Renal pelvis (tissue), 3 donors: Measurements from ENCODE around the gene GPRC5C. TPM values are rescaled to one million over a fixed set of nuclear protein-coding genes. Genes with fewer than 3 reads are reported as not detected.

ENCODE experiments used
- polyA plus RNA-seq, 3 donors: library from polyadenylated mRNA; unstranded; fragments of 120-200 nt; gene quantifications; one replicate each; pipeline ENCODE4 v1.2.1, GENCODE V29; 2013; ENCODE audit not compliant: insufficient read length in 3 of 3

GPRC5C gene
- polyA plus RNA-seq, 3 donors: 133 to 151 (median 134) TPM

Other genes starting within 250 kb of the GPRC5C start
- 1,000 to 10,000 TPM; 1,034 to 1,275 (median 1,105) TPM for gene RPL38, start 228.4 kb upstream of the GPRC5C start, polyA plus RNA-seq
- gene TTYH2, start 218.5 kb upstream of the GPRC5C start, polyA plus RNA-seq: 10 to 100 TPM; 16.7 to 17.7 (median 17.5) TPM
- under 1 TPM; 0.14 to 0.40 (median 0.37) TPM for gene DNAI2, start 157.9 kb upstream of the GPRC5C start, polyA plus RNA-seq
- under 1 TPM; 0.22 to 0.96 (median 0.50) TPM for gene KIF19, start 105.9 kb upstream of the GPRC5C start, polyA plus RNA-seq
- under 1 TPM; 0.16 to 0.47 (median 0.46) TPM for gene BTBD17, start 70.2 kb upstream of the GPRC5C start, polyA plus RNA-seq
- gene GPR142, start 64.6 kb upstream of the GPRC5C start, polyA plus RNA-seq: under 1 TPM in 2 of 3 donors, not detected in 1; 0.16 to 0.25 TPM
- 1 to 10 TPM; 1.5 TPM for gene CD300A, start 34.5 kb downstream of the GPRC5C start, polyA plus RNA-seq
- gene CD300LB, start 99.4 kb downstream of the GPRC5C start, polyA plus RNA-seq: under 1 TPM in 2 of 3 donors, not detected in 1; 0.17 to 0.24 TPM
- under 1 TPM; 0.56 to 0.68 (median 0.59) TPM for gene CD300C, start 114.0 kb downstream of the GPRC5C start, polyA plus RNA-seq
- gene CD300H, start 135.4 kb downstream of the GPRC5C start, polyA plus RNA-seq: not detected
- gene CD300LD, start 160.2 kb downstream of the GPRC5C start, polyA plus RNA-seq: under 1 TPM in 1 of 3 donors, not detected in 2; 0.18 TPM
- gene CD300E, start 191.7 kb downstream of the GPRC5C start, polyA plus RNA-seq: under 1 TPM; 0.11 to 0.22 (median 0.13) TPM